ENCODE results near the gene ABCB6. TPM values are rescaled to one million over a fixed set of nuclear protein-coding genes. Genes with fewer than 3 reads are reported as not detected.

Gene ABCB6
- total RNA-seq, 1 experiment from 2014 or later = 21.1 TPM

DNA sequence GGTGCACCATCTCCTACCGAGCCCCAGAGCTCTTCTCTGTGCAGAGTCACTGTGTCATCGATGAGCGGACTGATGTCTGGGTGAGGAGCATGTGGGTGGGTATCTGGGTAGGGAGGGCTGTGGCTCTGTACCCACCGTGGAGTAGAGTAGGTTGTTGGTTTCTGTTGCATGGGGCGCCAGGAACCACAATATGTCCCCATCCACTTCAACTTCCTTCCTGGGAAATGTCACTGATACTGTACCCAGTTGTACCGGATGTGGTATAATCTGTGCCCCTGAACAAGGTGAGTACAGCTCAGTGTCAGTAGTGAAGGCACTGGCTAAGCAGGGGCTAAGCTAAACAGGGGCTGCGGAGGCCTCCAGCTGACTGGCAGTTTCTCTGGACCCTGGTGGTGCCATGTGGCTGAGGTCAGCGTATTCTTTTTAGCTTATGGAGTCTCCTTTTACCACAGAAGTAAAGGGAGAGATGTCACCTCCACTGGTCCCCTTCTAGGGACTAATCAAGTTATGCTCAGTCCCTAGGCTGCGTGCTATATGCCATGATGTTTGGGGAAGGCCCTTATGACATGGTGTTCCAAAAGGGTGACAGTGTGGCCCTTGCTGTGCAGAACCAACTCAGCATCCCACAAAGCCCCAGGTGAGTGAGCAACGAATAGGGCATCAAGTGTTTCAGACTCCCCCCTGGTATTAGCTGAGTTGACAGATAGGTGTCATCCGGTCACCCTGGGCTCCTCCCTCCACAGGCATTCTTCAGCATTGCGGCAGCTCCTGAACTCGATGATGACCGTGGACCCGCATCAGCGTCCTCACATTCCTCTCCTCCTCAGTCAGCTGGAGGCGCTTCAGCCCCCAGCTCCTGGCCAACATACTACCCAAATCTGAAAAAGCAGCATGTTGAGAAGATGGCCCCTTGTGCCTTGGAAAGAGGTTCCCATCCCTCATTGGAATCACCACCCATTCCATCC lies 29.2 kb upstream of the ABCB6 start:
- Histone ChIP-seq H3K4me2 (ENCODE audit: low read length) (peak overlapping the region; percentile 70; the same call in 1 of the 2 replicates), H3K4me1 (ENCODE audit: insufficient read depth, low read length) (peaks cover 69% of the 10 kb centered on the region), H3K36me3 (ENCODE audit: low read depth, low read length) (peaks cover 14% of the 10 kb centered on the region), H3K9ac (ENCODE audit: low read length) (no peak overlapping the region), H2AFZ (ENCODE audit: low read length) (no peak overlapping the region), H4K20me1 (ENCODE audit: low read length) (no peaks in the 10 kb centered on the region), H3K9me2 (replicated peaks; ENCODE audit: low read length) (no peaks in the 10 kb centered on the region), H3K27ac (ENCODE audit: low read length) (peak overlapping the region; percentile 93), H3F3A (ENCODE audit: low read length, unreplicated experiment) (peaks cover 5% of the 10 kb centered on the region), H3K27me3 (ENCODE audit: low read length) (no peaks in the 10 kb centered on the region), H3K4me3 (ENCODE audit: low read length) (no peak overlapping the region), H3K79me2 (ENCODE audit: low read length) (peaks cover 51% of the 10 kb centered on the region), H3K9me3 (ENCODE audit: low read length) (no peaks in the 10 kb centered on the region)
- ChIA-PET CTCF (interaction anchor here (2.1 kb wide), 1 partner anchor 47 kb away, joined by 17 read pairs; no protein-coding TSS in a partner anchor), POLR2A (ENCODE audit: unreplicated experiment) (no interaction called here)
- intact Hi-C loops (cut with micrococcal nuclease) = loop anchor here (2.0 kb wide), 2 partner anchors 27 to 47 kb away; no protein-coding TSS in a partner anchor
- TF ChIP-seq, protein P1, sequence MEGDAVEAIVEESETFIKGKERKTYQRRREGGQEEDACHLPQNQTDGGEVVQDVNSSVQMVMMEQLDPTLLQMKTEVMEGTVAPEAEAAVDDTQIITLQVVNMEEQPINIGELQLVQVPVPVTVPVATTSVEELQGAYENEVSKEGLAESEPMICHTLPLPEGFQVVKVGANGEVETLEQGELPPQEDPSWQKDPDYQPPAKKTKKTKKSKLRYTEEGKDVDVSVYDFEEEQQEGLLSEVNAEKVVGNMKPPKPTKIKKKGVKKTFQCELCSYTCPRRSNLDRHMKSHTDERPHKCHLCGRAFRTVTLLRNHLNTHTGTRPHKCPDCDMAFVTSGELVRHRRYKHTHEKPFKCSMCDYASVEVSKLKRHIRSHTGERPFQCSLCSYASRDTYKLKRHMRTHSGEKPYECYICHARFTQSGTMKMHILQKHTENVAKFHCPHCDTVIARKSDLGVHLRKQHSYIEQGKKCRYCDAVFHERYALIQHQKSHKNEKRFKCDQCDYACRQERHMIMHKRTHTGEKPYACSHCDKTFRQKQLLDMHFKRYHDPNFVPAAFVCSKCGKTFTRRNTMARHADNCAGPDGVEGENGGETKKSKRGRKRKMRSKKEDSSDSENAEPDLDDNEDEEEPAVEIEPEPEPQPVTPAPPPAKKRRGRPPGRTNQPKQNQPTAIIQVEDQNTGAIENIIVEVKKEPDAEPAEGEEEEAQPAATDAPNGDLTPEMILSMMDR (conservative IDR thresholded peaks at IDR 0.05; ENCODE audit: low read depth, low read length) = no peak
- no peak for TF ChIP-seq EZH2 (IDR thresholded peaks at IDR 0.05; ENCODE audit: low read length, unreplicated experiment)
- no peak for TF ChIP-seq EZH2phosphoT487 (IDR thresholded peaks at IDR 0.05; ENCODE audit: borderline replicate concordance, low read length)
- no peak for DNase-seq
- BruUV-seq (replicated peaks) = no TSS peak
- no peak for ATAC-seq

- no peaks in the 10 kb centered on the region for H3K27me3 ChIP-seq (ENCODE audit: low read length)
- TF ChIP-seq EZH2 (IDR thresholded peaks at IDR 0.05; ENCODE audit: low read length, unreplicated experiment) = no peak
- TF ChIP-seq, protein P1 (conservative IDR thresholded peaks at IDR 0.05; ENCODE audit: low read depth, low read length) = no peak
- TF ChIP-seq EZH2phosphoT487 (IDR thresholded peaks at IDR 0.05; ENCODE audit: borderline replicate concordance, low read length) = no peak
- no peaks in the 10 kb centered on the region for H3K9me3 ChIP-seq (ENCODE audit: low read length)
- DNase-seq (no peak), ATAC-seq (no peak)
- peak overlapping the region; percentile 92 for H3K4me2 ChIP-seq (ENCODE audit: low read length)
- no peak overlapping the region for H2AFZ ChIP-seq (ENCODE audit: low read length)
- peaks cover 14% of the 10 kb centered on the region for H3K36me3 ChIP-seq (ENCODE audit: low read depth, low read length)
- peak overlapping the region; percentile 88; the same call in 1 of the 2 replicates for H3K4me3 ChIP-seq (ENCODE audit: low read length)
- BruUV-seq (replicated peaks) = no TSS peak
- CTCF ChIA-PET = no interaction called here
- no peak overlapping the region for H3K27ac ChIP-seq (ENCODE audit: low read length)
- no peak overlapping the region for H3K9ac ChIP-seq (ENCODE audit: low read length)
- H3K4me1 ChIP-seq (ENCODE audit: insufficient read depth, low read length) = peaks cover 57% of the 10 kb centered on the region
- intact Hi-C loops (cut with micrococcal nuclease) = no loop called here
- peaks cover 5% of the 10 kb centered on the region for H3F3A ChIP-seq (ENCODE audit: low read length, unreplicated experiment)
- no peaks in the 10 kb centered on the region for H4K20me1 ChIP-seq (ENCODE audit: low read length)
- no peaks in the 10 kb centered on the region for H3K9me2 ChIP-seq (replicated peaks; ENCODE audit: low read length)
- peaks cover 37% of the 10 kb centered on the region for H3K79me2 ChIP-seq (ENCODE audit: low read length)
- POLR2A ChIA-PET (ENCODE audit: unreplicated experiment) = no interaction called here
Measured at GRCh38 chr2:219246559-219246958, 27.8 kb upstream of the ABCB6 start.
